ENCODE measurements around the gene PRKD3. TPM values are rescaled to one million over a fixed set of nuclear protein-coding genes. Genes with fewer than 3 reads are reported as not detected.

PRKD3 gene
- total and polyA plus RNA-seq, 2 donors (not counting 3 experiments of a cell fraction or from before 2014, with no cell fraction given), result 14.9 to 47.3 TPM

DNA sequence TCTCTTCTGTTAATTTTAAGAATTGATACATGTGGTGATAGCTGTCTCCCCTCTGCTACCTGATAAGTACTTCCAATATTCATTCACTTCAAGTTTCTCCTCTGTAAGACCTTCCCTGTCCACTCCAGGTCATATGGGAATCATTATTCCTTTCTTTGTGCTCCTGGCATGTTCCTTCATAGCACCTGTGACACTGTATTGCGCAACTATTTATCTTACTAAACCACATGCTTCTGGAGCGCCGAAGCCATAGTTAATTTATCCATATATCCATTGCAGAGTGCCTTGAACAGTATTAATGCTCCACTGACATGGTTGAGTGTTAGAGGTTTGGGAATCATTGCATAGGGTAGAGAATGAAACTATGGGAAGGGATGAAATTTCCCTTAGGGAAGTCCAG, 7.9 kb upstream of the PRKD3 start:
- Histone ChIP-seq H3K4me1 (ENCODE audit: control insufficient read depth, extremely low read depth, insufficient read depth, low read length) (no peaks in the 10 kb centered on the region), H3K27ac (ENCODE audit: insufficient read depth, low read depth, low read length) (no peak overlapping the region), H2AFZ (ENCODE audit: low read depth, low read length) (no peak overlapping the region), H3K9me3 (replicated peaks; ENCODE audit: control insufficient read depth, insufficient read depth, low read length) (no peaks in the 10 kb centered on the region), H3K27me3 (ENCODE audit: control insufficient read depth in 2 of 2, insufficient read depth in 2 of 2, low read length in 2 of 2) (no peaks in the 10 kb centered on the region), H3K4me3 (replicated peaks in 1 of 3; ENCODE audit: insufficient read depth in 1 of 3, low read depth in 1 of 3, low read length in 3 of 3) (no peak overlapping the region), H3K9me1 (replicated peaks; ENCODE audit: control insufficient read depth, extremely low read depth, insufficient read depth, low read length) (no peaks in the 10 kb centered on the region), H4K20me1 (replicated peaks; ENCODE audit: control insufficient read depth, extremely low read depth, insufficient read depth, low read length) (no peaks in the 10 kb centered on the region), H3K79me2 (ENCODE audit: control insufficient read depth, insufficient read depth, low read length) (no peaks in the 10 kb centered on the region), H3K4me2 (ENCODE audit: insufficient read depth, low read length) (no peak overlapping the region), H3K36me3 (ENCODE audit: control insufficient read depth in 2 of 2, extremely low read depth in 1 of 2, insufficient read depth in 2 of 2, low read length in 2 of 2) (no peaks in the 10 kb centered on the region), H3K9ac (replicated peaks; ENCODE audit: extremely low read depth, insufficient read depth, low read length) (no peak overlapping the region)
- TF ChIP-seq FOS (IDR thresholded peaks at IDR 0.05; ENCODE audit: borderline replicate concordance, insufficient read depth, low read length) (no peak), GATA2 (IDR thresholded peaks at IDR 0.05; ENCODE audit: insufficient read depth, insufficient read length, low read depth, low read length) (no peak), CTCF (IDR thresholded peaks at IDR 0.05; ENCODE audit: extremely low read depth in 1 of 2, insufficient read depth in 1 of 2, low read depth in 1 of 2, low read length in 2 of 2) (no peak), POLR2AphosphoS5 (IDR thresholded peaks at IDR 0.05; ENCODE audit: insufficient read depth, low read depth, low read length) (no peak), JUN (IDR thresholded peaks at IDR 0.05; ENCODE audit: borderline replicate concordance, insufficient read depth, insufficient read length, low read depth) (no peak), MYC (IDR thresholded peaks at IDR 0.05; ENCODE audit: low read depth, low read length) (no peak), EZH2 (IDR thresholded peaks at IDR 0.05; ENCODE audit: borderline replicate concordance, low read depth, low read length, severe bottlenecking) (no peak), POLR2A (IDR thresholded peaks at IDR 0.05; ENCODE audit: low read depth, low read length) (no peak)
- TF ChIP-seq, protein P1, sequence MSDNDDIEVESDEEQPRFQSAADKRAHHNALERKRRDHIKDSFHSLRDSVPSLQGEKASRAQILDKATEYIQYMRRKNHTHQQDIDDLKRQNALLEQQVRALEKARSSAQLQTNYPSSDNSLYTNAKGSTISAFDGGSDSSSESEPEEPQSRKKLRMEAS (IDR thresholded peaks at IDR 0.05; ENCODE audit: insufficient read depth, insufficient read length), result no peak
- BruUV-seq (replicated peaks), result no TSS peak
- ChIA-PET CTCF (no interaction called here), POLR2A (no interaction called here)
- dilution Hi-C loops (cut with MboI; ENCODE audit: extremely low pct_ligation_motif_present, low sequenced_read_pairs) (no loop called here), intact Hi-C loops (cut with micrococcal nuclease) (no loop called here)
- no peak for FAIRE-seq
- DNase-seq (ENCODE audit: low read depth, low spot score), result no peak
